Liver (tissue), 9 donors: ENCODE results near the gene TEX9. TPM values are rescaled to one million over a fixed set of nuclear protein-coding genes. Genes with fewer than 3 reads are reported as not detected.

Source experiments
- DNase-seq: peaks from one replicate; pipeline ENCODE4 v3.0.0-alpha.2; 2017; ENCODE audit warnings: low spot score
- H3K27ac ChIP-seq, 2 donors: one replicate each; pipeline ENCODE4 v1.7.0; 2013; ENCODE audit warnings: inconsistent platforms in 2 of 2, low read length in 2 of 2, control low read depth in 1 of 2, low read depth in 1 of 2, mild to moderate bottlenecking in 1 of 2
- H3K27me3 ChIP-seq, 4 donors: one replicate each; pipeline versions ENCODE4 v1.6.1 to v1.7.0; 2013; ENCODE audit warnings: low read length in 3 of 4, inconsistent platforms in 1 of 4, mild to moderate bottlenecking in 1 of 4, moderate library complexity in 1 of 4; ENCODE audit not compliant: control insufficient read depth in 4 of 4, insufficient read depth in 4 of 4
- H3K36me3 ChIP-seq, 4 donors: one replicate each; pipeline versions ENCODE4 v1.6.1 to v1.7.0; 2013; ENCODE audit warnings: low read length in 3 of 4, mild to moderate bottlenecking in 3 of 4, low read depth in 1 of 4, moderate library complexity in 1 of 4; ENCODE audit not compliant: control insufficient read depth in 4 of 4, insufficient read depth in 3 of 4
- H3K4me1 ChIP-seq, 4 donors: one replicate each; pipeline versions ENCODE4 v1.6.1 to v1.7.0; 2013; ENCODE audit warnings: low read length in 3 of 4, mild to moderate bottlenecking in 3 of 4, moderate library complexity in 1 of 4; ENCODE audit not compliant: control insufficient read depth in 4 of 4, insufficient read depth in 4 of 4
- H3K4me3 ChIP-seq, 3 donors: one replicate each; pipeline versions ENCODE4 v1.6.1 to v1.7.0; 2013; ENCODE audit warnings: low read length in 3 of 3, control low read depth in 1 of 3, low read depth in 1 of 3, mild to moderate bottlenecking in 1 of 3
- H3K9ac ChIP-seq, 2 donors: one replicate each; pipeline ENCODE4 v1.7.0; 2013; ENCODE audit warnings: low read length in 2 of 2, mild to moderate bottlenecking in 2 of 2, moderate library complexity in 2 of 2, control low read depth in 1 of 2, low read depth in 1 of 2
- H3K9me3 ChIP-seq, 4 donors: one replicate each; pipeline versions ENCODE4 v1.6.1 to v1.7.0; 2013; ENCODE audit warnings: low read length in 3 of 4; ENCODE audit not compliant: control insufficient read depth in 4 of 4
- EGR1 ChIP-seq, 2 donors: IDR thresholded peaks; 2 replicates each; pipeline ENCODE4 v1.6.1; 2016 to 2018; ENCODE audit warnings: antibody characterized with exemption in 2 of 2, low read depth in 2 of 2
- FOXA1 ChIP-seq: IDR thresholded peaks from 2 replicates; pipeline ENCODE4 v1.6.1; 2016; ENCODE audit warnings: antibody characterized with exemption
- FOXA2 ChIP-seq: IDR thresholded peaks from 2 replicates; pipeline ENCODE4 v1.6.1; 2016; ENCODE audit warnings: antibody characterized with exemption
- GABPA ChIP-seq, 2 donors: IDR thresholded peaks in 1 of 2; conservative IDR thresholded peaks in 1 of 2; 2 replicates each; pipeline ENCODE4 v1.6.1; 2016; ENCODE audit warnings: antibody characterized with exemption in 2 of 2, mild to moderate bottlenecking in 1 of 2, moderate library complexity in 1 of 2
- HNF4G ChIP-seq: IDR thresholded peaks from 2 replicates; pipeline ENCODE4 v1.6.1; 2016; ENCODE audit warnings: antibody characterized with exemption
- JUND ChIP-seq, 2 donors: IDR thresholded peaks; 2 replicates each; pipeline ENCODE4 v1.6.1; 2016; ENCODE audit warnings: antibody characterized with exemption in 2 of 2
- NR2F2 ChIP-seq: IDR thresholded peaks from 2 replicates; pipeline ENCODE4 v1.6.1; 2016; ENCODE audit warnings: antibody characterized with exemption
- RAD21 ChIP-seq, 2 donors: IDR thresholded peaks; 2 replicates each; pipeline ENCODE4 v1.6.1; 2016; ENCODE audit warnings: antibody characterized with exemption in 2 of 2, mild to moderate bottlenecking in 2 of 2
- RXRA ChIP-seq, 2 donors: IDR thresholded peaks; 2 replicates each; pipeline ENCODE4 v1.6.1; 2017 to 2018; ENCODE audit warnings: antibody characterized with exemption in 2 of 2, mild to moderate bottlenecking in 1 of 2
- YY1 ChIP-seq: IDR thresholded peaks from 2 replicates; pipeline ENCODE4 v1.6.1; 2016; ENCODE audit warnings: antibody characterized with exemption, mild to moderate bottlenecking
- WGBS: extraction: QIAGEN DNeasy Blood & Tissue Kit; methylation state at CpG from one replicate; pipeline ENCODE4 v1.1.7; 2013; 5-methylcytosine and 5-hydroxymethylcytosine counted together
- polyA plus RNA-seq, 2 donors: library from polyadenylated mRNA; stranded (reverse) in 1 of 2; unstranded in 1 of 2; fragments of 200-250 nt in 1 of 2; fragments of >200 nt in 1 of 2; fragmentation: Nextera tagmentation in 1 of 2; extraction: Ambion mirVana in 1 of 2; gene quantifications; one replicate each; pipeline versions ENCODE4 v1.2.1 to v1.2.3, GENCODE V29; 2013 to 2015
- total RNA-seq, 2 donors: library from RNA; depleted of rRNA; stranded (reverse); fragments of >200 nt; gene quantifications; one replicate each; pipeline ENCODE4 v1.2.3, GENCODE V29; 2014
- TF ChIP-seq, protein P1 (sequence below): fragments of 150-350 bp; IDR thresholded peaks from 2 replicates; pipeline ENCODE4 v1.5.1; 2017; ENCODE audit warnings: improper control_type of control experiment, low read depth, low read length; ENCODE audit not compliant: missing input control
- TF ChIP-seq, protein P2 (sequence below): IDR thresholded peaks from 2 replicates; pipeline ENCODE4 v1.6.1; 2016; ENCODE audit warnings: antibody characterized with exemption, mild to moderate bottlenecking
- TF ChIP-seq, protein P3 (sequence below): IDR thresholded peaks from 2 replicates; pipeline ENCODE4 v1.6.1; 2016; ENCODE audit warnings: antibody characterized with exemption
- TF ChIP-seq, protein P4 (sequence below): IDR thresholded peaks from 2 replicates; pipeline ENCODE4 v1.6.1; 2016; ENCODE audit warnings: antibody characterized with exemption
- donor health status: healthy.
- donor health status: healthy.
- donor health status: healthy.
- donor health status: healthy.
- donor health status: healthy.

TEX9 gene
- total and polyA plus RNA-seq, 4 donors, result 0.48 to 1.4 (median 0.90) TPM

DNA sequence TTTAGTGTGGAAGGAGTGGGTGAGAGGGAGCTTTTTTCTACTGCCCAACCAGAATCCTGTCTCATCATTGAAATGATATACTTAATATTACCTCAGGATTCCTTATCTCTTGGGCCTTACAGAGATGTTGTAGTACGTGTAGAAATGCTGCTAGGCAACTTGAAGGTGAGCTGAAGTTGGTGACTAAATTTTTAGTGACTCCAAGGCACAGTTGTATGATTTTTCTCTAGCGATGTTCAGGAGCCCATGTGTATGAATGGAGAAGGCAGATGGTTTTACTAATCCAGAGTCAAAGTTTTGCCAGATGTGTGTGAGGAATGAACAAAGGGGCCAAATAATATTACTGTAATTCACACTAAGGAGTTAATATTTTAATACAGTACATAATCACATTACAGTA is 42.8 kb upstream of the TEX9 start:
- 52% methylated on average over 2 of the region's 2 CpGs for WGBS
- Histone ChIP-seq H3K4me3 (no peak overlapping the region), H3K27me3 (no peaks in the 10 kb centered on the region), H3K9ac (no peak overlapping the region), H3K4me1 (no peaks in the 10 kb centered on the region), H3K9me3 (peaks cover 0 to 3% (median 0%) of the 10 kb centered on the region in 4 donors), H3K36me3 (no peaks in the 10 kb centered on the region), H3K27ac (no peak overlapping the region)
- TF ChIP-seq GABPA (IDR thresholded peaks at IDR 0.05 in 1 of 2, conservative IDR thresholded peaks at IDR 0.05 in 1 of 2), result no peak
- TF ChIP-seq, protein P1, sequence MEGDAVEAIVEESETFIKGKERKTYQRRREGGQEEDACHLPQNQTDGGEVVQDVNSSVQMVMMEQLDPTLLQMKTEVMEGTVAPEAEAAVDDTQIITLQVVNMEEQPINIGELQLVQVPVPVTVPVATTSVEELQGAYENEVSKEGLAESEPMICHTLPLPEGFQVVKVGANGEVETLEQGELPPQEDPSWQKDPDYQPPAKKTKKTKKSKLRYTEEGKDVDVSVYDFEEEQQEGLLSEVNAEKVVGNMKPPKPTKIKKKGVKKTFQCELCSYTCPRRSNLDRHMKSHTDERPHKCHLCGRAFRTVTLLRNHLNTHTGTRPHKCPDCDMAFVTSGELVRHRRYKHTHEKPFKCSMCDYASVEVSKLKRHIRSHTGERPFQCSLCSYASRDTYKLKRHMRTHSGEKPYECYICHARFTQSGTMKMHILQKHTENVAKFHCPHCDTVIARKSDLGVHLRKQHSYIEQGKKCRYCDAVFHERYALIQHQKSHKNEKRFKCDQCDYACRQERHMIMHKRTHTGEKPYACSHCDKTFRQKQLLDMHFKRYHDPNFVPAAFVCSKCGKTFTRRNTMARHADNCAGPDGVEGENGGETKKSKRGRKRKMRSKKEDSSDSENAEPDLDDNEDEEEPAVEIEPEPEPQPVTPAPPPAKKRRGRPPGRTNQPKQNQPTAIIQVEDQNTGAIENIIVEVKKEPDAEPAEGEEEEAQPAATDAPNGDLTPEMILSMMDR, result no peak
- TF ChIP-seq FOXA1, result no peak
- TF ChIP-seq FOXA2, result no peak
- TF ChIP-seq EGR1 (IDR thresholded peaks at IDR 0.05; ENCODE audit: low read depth in 2 of 2), result no peak
- no peak for TF ChIP-seq RXRA (IDR thresholded peaks at IDR 0.05)
- TF ChIP-seq, protein P2, sequence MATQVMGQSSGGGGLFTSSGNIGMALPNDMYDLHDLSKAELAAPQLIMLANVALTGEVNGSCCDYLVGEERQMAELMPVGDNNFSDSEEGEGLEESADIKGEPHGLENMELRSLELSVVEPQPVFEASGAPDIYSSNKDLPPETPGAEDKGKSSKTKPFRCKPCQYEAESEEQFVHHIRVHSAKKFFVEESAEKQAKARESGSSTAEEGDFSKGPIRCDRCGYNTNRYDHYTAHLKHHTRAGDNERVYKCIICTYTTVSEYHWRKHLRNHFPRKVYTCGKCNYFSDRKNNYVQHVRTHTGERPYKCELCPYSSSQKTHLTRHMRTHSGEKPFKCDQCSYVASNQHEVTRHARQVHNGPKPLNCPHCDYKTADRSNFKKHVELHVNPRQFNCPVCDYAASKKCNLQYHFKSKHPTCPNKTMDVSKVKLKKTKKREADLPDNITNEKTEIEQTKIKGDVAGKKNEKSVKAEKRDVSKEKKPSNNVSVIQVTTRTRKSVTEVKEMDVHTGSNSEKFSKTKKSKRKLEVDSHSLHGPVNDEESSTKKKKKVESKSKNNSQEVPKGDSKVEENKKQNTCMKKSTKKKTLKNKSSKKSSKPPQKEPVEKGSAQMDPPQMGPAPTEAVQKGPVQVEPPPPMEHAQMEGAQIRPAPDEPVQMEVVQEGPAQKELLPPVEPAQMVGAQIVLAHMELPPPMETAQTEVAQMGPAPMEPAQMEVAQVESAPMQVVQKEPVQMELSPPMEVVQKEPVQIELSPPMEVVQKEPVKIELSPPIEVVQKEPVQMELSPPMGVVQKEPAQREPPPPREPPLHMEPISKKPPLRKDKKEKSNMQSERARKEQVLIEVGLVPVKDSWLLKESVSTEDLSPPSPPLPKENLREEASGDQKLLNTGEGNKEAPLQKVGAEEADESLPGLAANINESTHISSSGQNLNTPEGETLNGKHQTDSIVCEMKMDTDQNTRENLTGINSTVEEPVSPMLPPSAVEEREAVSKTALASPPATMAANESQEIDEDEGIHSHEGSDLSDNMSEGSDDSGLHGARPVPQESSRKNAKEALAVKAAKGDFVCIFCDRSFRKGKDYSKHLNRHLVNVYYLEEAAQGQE, result no peak
- TF ChIP-seq, protein P3, sequence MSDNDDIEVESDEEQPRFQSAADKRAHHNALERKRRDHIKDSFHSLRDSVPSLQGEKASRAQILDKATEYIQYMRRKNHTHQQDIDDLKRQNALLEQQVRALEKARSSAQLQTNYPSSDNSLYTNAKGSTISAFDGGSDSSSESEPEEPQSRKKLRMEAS, result no peak
- TF ChIP-seq, protein P4, sequence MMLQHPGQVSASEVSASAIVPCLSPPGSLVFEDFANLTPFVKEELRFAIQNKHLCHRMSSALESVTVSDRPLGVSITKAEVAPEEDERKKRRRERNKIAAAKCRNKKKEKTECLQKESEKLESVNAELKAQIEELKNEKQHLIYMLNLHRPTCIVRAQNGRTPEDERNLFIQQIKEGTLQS, result no peak
- DNase-seq, result no peak

DNA sequence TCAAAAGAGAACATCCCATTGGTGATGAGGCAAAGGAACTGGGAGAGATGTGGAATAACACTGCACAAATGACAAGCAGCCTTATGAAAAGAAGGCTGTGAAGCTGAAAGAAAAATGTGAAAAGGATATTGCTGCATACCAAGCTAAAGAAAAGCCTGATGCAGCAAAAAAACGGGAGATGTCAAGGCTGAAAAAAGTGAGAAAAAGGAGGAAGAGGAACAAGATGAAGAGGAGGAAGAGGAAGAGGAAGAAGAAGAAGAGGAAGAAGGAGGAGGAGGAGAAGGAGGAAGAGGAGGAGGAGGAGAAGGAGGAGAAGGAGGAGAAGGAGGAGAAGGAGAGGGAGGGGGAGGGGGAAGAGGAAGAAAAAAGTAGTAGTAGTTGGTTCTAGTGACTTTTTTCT is 41.8 kb upstream of the TEX9 start:
- H3K27ac ChIP-seq, result no peak overlapping the region
- no peak overlapping the region for H3K9ac ChIP-seq
- H3K27me3 ChIP-seq, result no peaks in the 10 kb centered on the region
- no peaks in the 10 kb centered on the region for H3K36me3 ChIP-seq
- H3K9me3 ChIP-seq, result no peaks in the 10 kb centered on the region
- TF ChIP-seq JUND (IDR thresholded peaks at IDR 0.05) (no peak), EGR1 (IDR thresholded peaks at IDR 0.05; ENCODE audit: low read depth in 2 of 2) (no peak)
- no peaks in the 10 kb centered on the region for H3K4me1 ChIP-seq
- DNase-seq, result no peak
- 67% methylated on average over 1 of the region's 1 CpG for WGBS
- H3K4me3 ChIP-seq, result no peak overlapping the region

DNA sequence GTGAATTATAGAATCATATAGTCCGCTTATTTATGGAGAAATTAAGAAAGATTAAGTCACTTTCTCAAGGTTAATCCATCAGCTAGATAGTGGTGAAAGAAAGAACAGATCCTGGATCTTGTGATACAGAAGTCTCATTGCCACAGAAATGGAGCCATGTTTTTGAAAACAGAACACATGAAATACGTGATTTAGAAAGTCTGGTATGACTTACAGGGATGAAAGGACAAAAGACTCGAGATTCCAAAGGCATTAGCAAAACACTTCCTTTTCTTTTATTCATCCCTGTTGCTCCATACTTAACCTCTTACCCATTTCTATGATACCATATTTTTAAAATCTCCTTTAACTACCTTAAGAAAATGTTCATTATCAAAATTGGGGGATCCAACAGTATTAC is 40.0 kb upstream of the TEX9 start:
- no peak for DNase-seq
- H3K4me1 ChIP-seq, result no peaks in the 10 kb centered on the region
- H3K9ac ChIP-seq, result no peak overlapping the region
- H3K4me3 ChIP-seq, result no peak overlapping the region
- H3K27me3 ChIP-seq, result no peaks in the 10 kb centered on the region
- no peak overlapping the region for H3K27ac ChIP-seq
- H3K36me3 ChIP-seq, result no peaks in the 10 kb centered on the region
- 45% methylated on average over 3 of the region's 3 CpGs for WGBS
- no peaks in the 10 kb centered on the region for H3K9me3 ChIP-seq
- TF ChIP-seq JUND (IDR thresholded peaks at IDR 0.05) (no peak), RAD21 (IDR thresholded peaks at IDR 0.05) (no peak), NR2F2 (no peak), HNF4G (no peak), YY1 (no peak), FOXA2 (no peak), RXRA (IDR thresholded peaks at IDR 0.05) (no peak)
- TF ChIP-seq, protein P4, result no peak
- TF ChIP-seq, protein P3, result no peak
- TF ChIP-seq, protein P2, result no peak
- TF ChIP-seq, protein P1, result no peak
